ENCODE data around the gene FRMD6. TPM values are rescaled to one million over a fixed set of nuclear protein-coding genes. Genes with fewer than 3 reads are reported as not detected.
"Not testable (repeated sequence)": the region's sequence is repeated elsewhere in the genome, so short reads cannot be mapped to it uniquely, and the experiment has no call there.

Gene FRMD6
- total and polyA plus RNA-seq, 2 experiments from 2014 or later: 5.4 to 18.7 TPM

- not testable (repeated sequence) for H3K4me3 Mint-ChIP-seq; ATAC-seq; H4K20me1 ChIP-seq (replicated peaks; ENCODE audit: insufficient read depth); H3K4me1 Mint-ChIP-seq; H3K9me3 Mint-ChIP-seq; H3K27ac Mint-ChIP-seq; H3K27ac ChIP-seq (ENCODE audit: low read depth); H3K4me2 ChIP-seq; DNase-seq (ENCODE audit: low spot score); H3K4me3 ChIP-seq; H3F3A ChIP-seq (replicated peaks; ENCODE audit: low read depth); H3K36me3 Mint-ChIP-seq (ENCODE audit: low read depth); H3K4me1 ChIP-seq (ENCODE audit: insufficient read depth); H3K79me2 ChIP-seq (replicated peaks; ENCODE audit: insufficient read depth); H2AFZ ChIP-seq; H3K27me3 ChIP-seq (ENCODE audit: insufficient read depth); H3K36me3 ChIP-seq (ENCODE audit: insufficient read depth); H3K9me2 ChIP-seq (ENCODE audit: insufficient read depth)
- H3K27me3 Mint-ChIP-seq (ENCODE audit: insufficient read depth, low read depth, poor library complexity): peaks cover 14% of the 10 kb centered on the region
These were observed 114.9 kb downstream of the FRMD6 start for GRCh38 chr14:51766586-51766985.

- H3K79me2 ChIP-seq (replicated peaks; ENCODE audit: insufficient read depth); H3K9me3 Mint-ChIP-seq; H3K36me3 ChIP-seq (ENCODE audit: insufficient read depth); ATAC-seq; H3K27me3 ChIP-seq (ENCODE audit: insufficient read depth); H3K9me2 ChIP-seq (ENCODE audit: insufficient read depth); H3K4me3 Mint-ChIP-seq; H3K36me3 Mint-ChIP-seq (ENCODE audit: low read depth); H3K4me3 ChIP-seq; H3K27ac ChIP-seq (ENCODE audit: low read depth); H3K4me2 ChIP-seq; H3K4me1 ChIP-seq (ENCODE audit: insufficient read depth); H3K4me1 Mint-ChIP-seq; DNase-seq (ENCODE audit: low spot score); H3F3A ChIP-seq (replicated peaks; ENCODE audit: low read depth); H4K20me1 ChIP-seq (replicated peaks; ENCODE audit: insufficient read depth): not testable (repeated sequence)
- Mint-ChIP-seq H3K27ac (peak overlapping the region; percentile 40; the same call in 1 of the 2 replicates), H3K27me3 (ENCODE audit: insufficient read depth, low read depth, poor library complexity) (peaks cover 12% of the 10 kb centered on the region)
- H2AFZ ChIP-seq: 0 out of 2 replicates have a peak overlapping the region, but pooled peaks have one; percentile 69
These were observed 117.6 kb downstream of the FRMD6 start for GRCh38 chr14:51769261-51769660.

GRCh38 chr14:51774209-51774608 lies 122.5 kb downstream of the FRMD6 start:
- Histone ChIP-seq H3K4me1 (ENCODE audit: insufficient read depth) (no peaks in the 10 kb centered on the region), H4K20me1 (replicated peaks; ENCODE audit: insufficient read depth) (no peaks in the 10 kb centered on the region), H2AFZ (no peak overlapping the region), H3K9me2 (ENCODE audit: insufficient read depth) (no peaks in the 10 kb centered on the region), H3K4me3 (no peak overlapping the region), H3K36me3 (ENCODE audit: insufficient read depth) (no peaks in the 10 kb centered on the region), H3K79me2 (replicated peaks; ENCODE audit: insufficient read depth) (no peaks in the 10 kb centered on the region), H3F3A (replicated peaks; ENCODE audit: low read depth) (no peaks in the 10 kb centered on the region), H3K27me3 (ENCODE audit: insufficient read depth) (no peaks in the 10 kb centered on the region), H3K27ac (ENCODE audit: low read depth) (no peak overlapping the region), H3K4me2 (no peak overlapping the region)
- no peak for DNase-seq (ENCODE audit: low spot score)
- Mint-ChIP-seq H3K9me3 (no peaks in the 10 kb centered on the region), H3K36me3 (ENCODE audit: low read depth) (no peaks in the 10 kb centered on the region), H3K27me3 (ENCODE audit: insufficient read depth, low read depth, poor library complexity) (peaks cover 5% of the 10 kb centered on the region), H3K4me3 (no peak overlapping the region), H3K27ac (no peak overlapping the region), H3K4me1 (peaks cover 3% of the 10 kb centered on the region)
- ATAC-seq: no peak
- TF ChIP-seq EZH2 (IDR thresholded peaks at IDR 0.05; ENCODE audit: low read depth, unreplicated experiment) (no peak), ZNF331 (CRISPR knock-in tag; IDR thresholded peaks at IDR 0.05; ENCODE audit: low read depth) (no peak), JUNB (IDR thresholded peaks at IDR 0.05; ENCODE audit: unreplicated experiment) (no peak)

- Mint-ChIP-seq H3K27ac (no peak overlapping the region), H3K27me3 (ENCODE audit: insufficient read depth, low read depth, poor library complexity) (peaks cover 3% of the 10 kb centered on the region), H3K4me1 (peaks cover 3% of the 10 kb centered on the region), H3K36me3 (ENCODE audit: low read depth) (no peaks in the 10 kb centered on the region), H3K9me3 (no peaks in the 10 kb centered on the region), H3K4me3 (peak overlapping the region; percentile 55)
- peak overlapping the region; percentile 38; the same call in 1 of the 2 replicates for H3K4me3 ChIP-seq
- no peaks in the 10 kb centered on the region for H3F3A ChIP-seq (replicated peaks; ENCODE audit: low read depth)
- H4K20me1 ChIP-seq (replicated peaks; ENCODE audit: insufficient read depth): no peaks in the 10 kb centered on the region
- H3K4me1 ChIP-seq (ENCODE audit: insufficient read depth): no peaks in the 10 kb centered on the region; the same call in 1 of the 2 replicates
- peak overlapping the region; percentile 72; the same call in 1 of the 2 replicates for H3K4me2 ChIP-seq
- no peaks in the 10 kb centered on the region for H3K9me2 ChIP-seq (ENCODE audit: insufficient read depth)
- no peak overlapping the region for H3K27ac ChIP-seq (ENCODE audit: low read depth)
- peak overlapping the region; percentile 98 for H2AFZ ChIP-seq
- no peaks in the 10 kb centered on the region for H3K79me2 ChIP-seq (replicated peaks; ENCODE audit: insufficient read depth)
- DNase-seq (ENCODE audit: low spot score) (peak; percentile 89), ATAC-seq (peak; percentile 94)
- H3K36me3 ChIP-seq (ENCODE audit: insufficient read depth): no peaks in the 10 kb centered on the region
- no peaks in the 10 kb centered on the region for H3K27me3 ChIP-seq (ENCODE audit: insufficient read depth)
- no peak for TF ChIP-seq STAT1 (IDR thresholded peaks at IDR 0.05; ENCODE audit: unreplicated experiment)
- TF ChIP-seq CTCF (conservative IDR thresholded peaks at IDR 0.05; ENCODE audit: low read depth in 2 of 2): peak; percentile 90 to 96
- no peak for TF ChIP-seq JUNB (IDR thresholded peaks at IDR 0.05; ENCODE audit: unreplicated experiment)
- TF ChIP-seq REST (IDR thresholded peaks at IDR 0.05; ENCODE audit: unreplicated experiment): no peak
These were observed 124.6 kb downstream of the FRMD6 start for GRCh38 chr14:51776102-51776894.
